Colonic mucosa (tissue), 4 donors: ENCODE data around the gene SIDT2. TPM values are rescaled to one million over a fixed set of nuclear protein-coding genes. Genes with fewer than 3 reads are reported as not detected.
"Not testable (repeated sequence)": the region's sequence is repeated elsewhere in the genome, so short reads cannot be mapped to it uniquely, and the experiment has no call there.

ENCODE experiments used
- DNase-seq: peaks from one replicate; pipeline ENCODE4 v3.0.0-alpha.2; 2020
- H3K27ac ChIP-seq: fragments of 200-600 bp; one replicate; pipeline ENCODE4 v1.8.0; 2021
- H3K27me3 ChIP-seq: fragments of 200-600 bp; one replicate; pipeline ENCODE4 v1.8.0; 2021
- H3K36me3 ChIP-seq: fragments of 200-600 bp; one replicate; pipeline ENCODE4 v1.8.0; 2021
- H3K4me1 ChIP-seq: fragments of 200-600 bp; one replicate; pipeline ENCODE4 v1.8.0; 2021; ENCODE audit warnings: mild to moderate bottlenecking
- H3K4me3 ChIP-seq: fragments of 200-600 bp; one replicate; pipeline ENCODE4 v1.8.0; 2021
- H3K9ac ChIP-seq, 2 donors: one replicate each; pipeline ENCODE4 v1.7.0; 2013; ENCODE audit warnings: control low read depth in 2 of 2, low read depth in 2 of 2, low read length in 2 of 2
- H3K9me3 ChIP-seq: fragments of 200-600 bp; one replicate; pipeline ENCODE4 v1.8.0; 2021
- CTCF ChIP-seq: fragments of 200-600 bp; IDR thresholded peaks from one replicate; pipeline ENCODE4 v1.8.0; 2022; ENCODE audit warnings: antibody characterized with exemption, mild to moderate bottlenecking
- intact Hi-C: fragments of 100-400 bp; cut with DNase I; formaldehyde crosslinking; loops from one replicate; pipeline ENCODE4 v1.14.1; 2022
- total RNA-seq, 2 donors: library from RNA; stranded (reverse); fragmentation: NEBNext Ultra II Directional in 1 of 2; extraction: Animal tissue kit (Norgen Biotek cat#: 25700) in 1 of 2; gene quantifications; one replicate each; pipeline ENCODE4 v1.2.1, GENCODE V29; 2021
- donor health status: healthy.
- donor health status: DM: no; HTN: no; CAD: no.
- donor health status: DM: no; HTN: no; CAD: no.

SIDT2 gene
- total RNA-seq, 2 donors from 2014 or later, result 42.9 to 69.3 TPM

GRCh38 chr11:117180020-117180419 lies 1.5 kb downstream of the SIDT2 start:
- no peaks in the 10 kb centered on the region for H3K36me3 ChIP-seq
- no peaks in the 10 kb centered on the region for H3K27me3 ChIP-seq
- no peaks in the 10 kb centered on the region for H3K4me1 ChIP-seq
- H3K27ac ChIP-seq, result peak overlapping the region; percentile 95
- no peaks in the 10 kb centered on the region for H3K9me3 ChIP-seq
- no peak for DNase-seq
- H3K4me3 ChIP-seq, result peak overlapping the region; percentile 93
- intact Hi-C loops, result loop anchor here (2.0 kb wide), 1 partner anchor 51 kb away; no protein-coding TSS in a partner anchor
- TF ChIP-seq CTCF, result no peak
- peak overlapping the region in 1 of 2 donors; percentile 84 for H3K9ac ChIP-seq

- Histone ChIP-seq H3K4me1 (no peaks in the 10 kb centered on the region), H3K9me3 (no peaks in the 10 kb centered on the region), H3K27ac (no peak overlapping the region), H3K9ac (peak overlapping the region in 1 of 2 donors; percentile 38), H3K4me3 (no peak overlapping the region), H3K36me3 (no peaks in the 10 kb centered on the region), H3K27me3 (no peaks in the 10 kb centered on the region)
- intact Hi-C loops, result loop anchor here (2.0 kb wide), 1 partner anchor 50 kb away; no protein-coding TSS in a partner anchor
- TF ChIP-seq CTCF, result peak; percentile 59
- DNase-seq, result peak; percentile 87
These were observed 2.4 kb downstream of the SIDT2 start for GRCh38 chr11:117180661-117181585.

DNA sequence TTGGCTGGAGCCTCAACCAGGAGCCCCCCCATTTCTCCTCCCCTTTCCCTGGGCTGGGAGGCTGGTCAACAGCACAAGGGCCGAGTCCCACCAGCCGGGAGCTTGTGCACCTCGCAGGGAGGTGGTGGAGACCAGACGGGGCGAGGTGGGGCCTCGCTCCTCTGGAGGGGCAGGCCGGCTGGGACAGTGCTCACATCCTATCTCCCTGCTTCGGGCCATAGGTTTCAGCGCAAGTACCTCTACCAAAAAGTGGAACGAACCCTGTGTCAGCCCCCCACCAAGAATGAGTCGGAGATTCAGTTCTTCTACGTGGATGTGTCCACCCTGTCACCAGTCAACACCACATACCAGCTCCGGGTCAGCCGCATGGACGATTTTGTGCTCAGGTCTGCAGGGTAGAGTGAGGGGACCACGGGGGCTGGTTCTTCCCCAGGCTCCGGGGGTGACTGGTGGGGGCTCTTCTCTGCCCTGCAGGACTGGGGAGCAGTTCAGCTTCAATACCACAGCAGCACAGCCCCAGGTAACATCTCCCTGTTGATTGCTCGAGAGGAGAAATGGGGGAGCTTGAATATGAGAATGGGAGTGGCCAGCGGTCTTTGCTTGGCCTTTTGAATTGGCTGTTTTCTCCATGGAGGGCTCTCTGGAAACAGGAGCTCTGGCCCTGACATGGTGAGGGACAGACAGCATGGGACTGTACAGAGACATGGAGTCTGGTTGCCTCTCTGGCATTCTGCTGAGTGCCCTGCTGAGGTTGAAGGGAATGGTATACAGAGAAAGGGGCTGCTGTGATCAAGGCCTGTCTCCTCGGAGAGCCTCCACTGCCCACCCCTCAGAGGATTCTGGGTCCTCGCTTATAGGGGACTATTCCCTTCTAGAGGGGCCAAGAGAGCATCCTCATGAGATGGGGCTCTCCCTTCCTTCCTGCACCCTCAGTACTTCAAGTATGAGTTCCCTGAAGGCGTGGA lies 3.3 kb downstream of the SIDT2 start:
- H3K9ac ChIP-seq, result no peak overlapping the region
- no peak overlapping the region for H3K4me3 ChIP-seq
- TF ChIP-seq CTCF, result no peak
- H3K4me1 ChIP-seq, result no peaks in the 10 kb centered on the region
- no peak overlapping the region for H3K27ac ChIP-seq
- DNase-seq, result peak; percentile 22
- no peaks in the 10 kb centered on the region for H3K27me3 ChIP-seq
- intact Hi-C loops, result loop anchor here (2.0 kb wide), 1 partner anchor 49 kb away; no protein-coding TSS in a partner anchor
- H3K9me3 ChIP-seq, result no peaks in the 10 kb centered on the region
- no peaks in the 10 kb centered on the region for H3K36me3 ChIP-seq

- H3K9ac ChIP-seq, result no peak overlapping the region
- no peak for TF ChIP-seq CTCF
- no peaks in the 10 kb centered on the region for H3K9me3 ChIP-seq
- H3K36me3 ChIP-seq, result no peaks in the 10 kb centered on the region
- no peaks in the 10 kb centered on the region for H3K4me1 ChIP-seq
- H3K4me3 ChIP-seq, result no peak overlapping the region
- no peak for DNase-seq
- no peaks in the 10 kb centered on the region for H3K27me3 ChIP-seq
- H3K27ac ChIP-seq, result no peak overlapping the region
- intact Hi-C loops, result no loop called here
These were observed 4.0 kb downstream of the SIDT2 start for GRCh38 chr11:117182551-117182935.

- H3K27me3 ChIP-seq, H3K9me3 ChIP-seq, H3K36me3 ChIP-seq, H3K9ac ChIP-seq, H3K27ac ChIP-seq, DNase-seq, intact Hi-C loops, H3K4me1 ChIP-seq, H3K4me3 ChIP-seq: not testable (repeated sequence)
These were observed 4.6 kb downstream of the SIDT2 start for GRCh38 chr11:117183178-117183577.
